ENCODE results near the gene CDH6.

Gene CDH6

GRCh38 chr5:31193591-31194467, at the start of gene CDH6:
Gene CDH6 (plus strand): TSS chr5:31193686. CDS start chr5:31267474, 73,788 bp downstream.
- no peak for DNase-seq

DNA sequence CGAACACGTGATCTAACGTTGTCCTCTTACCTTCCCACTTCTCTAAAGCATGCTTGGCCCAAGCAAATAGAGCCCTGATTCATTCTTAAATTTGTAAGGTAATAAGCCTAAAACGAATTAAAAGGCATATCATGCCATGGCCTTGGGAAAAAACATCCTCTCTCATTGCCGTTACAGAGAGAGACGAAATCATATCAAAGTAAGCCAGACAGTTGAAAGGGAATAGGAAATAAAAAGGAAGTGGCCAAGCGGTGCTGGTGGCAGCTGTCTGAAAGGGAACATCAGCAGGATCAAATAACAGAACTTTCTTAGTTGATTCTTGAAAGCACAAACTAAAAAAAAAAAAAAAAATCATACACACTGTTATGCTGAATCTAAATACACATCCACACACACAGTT, 49.1 kb upstream of the CDH6 start:
- no peak for DNase-seq

- DNase-seq: no peak
These were observed 44.5 kb upstream of the CDH6 start for GRCh38 chr5:31148959-31149475.

GRCh38 chr5:31153521-31153920, 40.0 kb upstream of the CDH6 start:
- DNase-seq: no peak

DNA sequence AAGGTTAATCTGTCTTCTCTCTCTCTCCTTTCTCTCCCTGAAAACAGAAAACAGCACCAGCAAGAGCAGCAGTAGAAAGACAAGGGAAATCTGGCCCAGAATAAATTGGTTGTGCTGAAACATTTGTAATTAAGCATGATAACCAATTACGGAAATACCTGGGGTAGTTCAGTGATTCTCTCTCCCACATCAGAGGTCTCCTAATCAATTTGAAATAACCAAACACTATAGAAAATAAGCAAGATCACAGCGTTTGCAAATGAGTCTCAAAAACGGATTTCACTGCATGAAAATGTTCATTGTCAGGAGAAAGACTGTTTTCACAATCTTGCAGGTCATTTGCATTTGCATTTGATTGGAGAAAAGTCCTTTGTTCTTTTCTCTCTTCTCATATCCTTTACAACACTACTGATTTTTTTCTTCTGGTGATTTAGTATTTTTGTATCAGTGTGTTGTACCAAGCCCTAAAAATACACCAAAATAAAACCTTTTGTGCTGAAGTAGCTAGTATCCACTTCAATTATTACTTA, 36.8 kb upstream of the CDH6 start:
- no peak for DNase-seq

DNA sequence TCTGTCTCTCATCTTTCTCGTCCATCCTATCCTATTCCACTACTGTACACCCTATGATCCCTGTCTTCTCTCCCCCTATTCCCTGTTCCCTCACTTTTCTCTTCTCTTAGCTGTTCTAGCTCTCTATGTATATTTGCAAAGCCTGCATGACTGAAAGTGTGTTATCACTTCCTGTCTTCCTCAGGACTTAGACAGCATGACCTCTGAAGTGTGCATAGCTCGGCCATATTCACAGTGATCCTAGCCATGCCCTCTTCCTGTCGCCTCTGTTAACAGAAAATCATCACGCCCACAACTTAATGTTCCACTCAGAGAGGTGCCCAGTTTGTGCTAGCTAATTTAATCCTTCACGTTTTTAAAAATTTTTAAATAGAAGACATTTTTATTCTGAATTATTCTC, 35.8 kb upstream of the CDH6 start:
- no peak for DNase-seq

- no peak for DNase-seq
These were observed 34.8 kb upstream of the CDH6 start for GRCh38 chr5:31158686-31159085.

DNA sequence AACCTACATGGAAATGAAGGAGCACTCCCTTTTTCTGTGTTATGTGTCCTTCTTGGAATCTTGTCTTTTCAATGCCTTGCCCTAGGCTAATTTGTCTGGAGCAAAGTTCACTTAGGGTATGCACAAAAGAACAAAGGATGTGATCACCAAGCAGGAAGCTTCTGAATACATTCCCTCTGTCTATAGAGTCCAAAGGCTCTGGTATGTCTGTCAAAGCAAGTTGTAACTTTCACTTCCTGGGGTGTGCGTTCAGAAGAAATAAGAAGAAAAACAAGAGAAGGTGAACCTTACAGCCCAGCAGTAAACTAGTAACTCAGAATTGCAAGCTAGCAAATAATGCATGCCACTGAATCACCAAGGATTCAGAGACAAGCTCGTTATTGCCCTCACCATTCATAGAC, 31.7 kb upstream of the CDH6 start:
- DNase-seq: no peak

DNA sequence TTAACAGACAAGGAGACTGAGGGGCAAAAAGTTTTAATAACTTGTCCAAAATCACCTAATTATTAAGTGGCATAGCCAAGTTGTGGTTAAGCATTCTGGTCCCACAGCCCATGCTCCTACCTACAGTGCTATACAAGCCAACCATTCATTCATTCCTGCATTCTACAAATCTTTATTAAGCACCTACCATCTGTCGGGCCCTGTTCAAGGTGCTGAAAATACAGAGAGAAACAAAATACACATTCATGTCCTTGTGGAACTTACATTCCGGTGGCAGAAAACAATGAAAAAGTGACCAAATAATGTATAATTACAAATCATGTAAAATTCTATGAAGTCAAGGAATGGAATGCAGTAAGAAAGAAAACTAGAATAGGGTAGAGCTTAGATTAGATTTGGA, 27.8 kb upstream of the CDH6 start:
- DNase-seq: no peak

- no peak for DNase-seq
These were observed 24.1 kb upstream of the CDH6 start for GRCh38 chr5:31169379-31169778.

GRCh38 chr5:31172881-31173280, 20.6 kb upstream of the CDH6 start:
- DNase-seq: no peak

- DNase-seq: no peak
These were observed 19.9 kb upstream of the CDH6 start for GRCh38 chr5:31173614-31174013.

GRCh38 chr5:31181376-31181987, 12.0 kb upstream of the CDH6 start:
- DNase-seq: no peak

GRCh38 chr5:31182136-31182535, 11.3 kb upstream of the CDH6 start:
- no peak for DNase-seq

GRCh38 chr5:31185951-31186350, 7.5 kb upstream of the CDH6 start:
- no peak for DNase-seq

DNA sequence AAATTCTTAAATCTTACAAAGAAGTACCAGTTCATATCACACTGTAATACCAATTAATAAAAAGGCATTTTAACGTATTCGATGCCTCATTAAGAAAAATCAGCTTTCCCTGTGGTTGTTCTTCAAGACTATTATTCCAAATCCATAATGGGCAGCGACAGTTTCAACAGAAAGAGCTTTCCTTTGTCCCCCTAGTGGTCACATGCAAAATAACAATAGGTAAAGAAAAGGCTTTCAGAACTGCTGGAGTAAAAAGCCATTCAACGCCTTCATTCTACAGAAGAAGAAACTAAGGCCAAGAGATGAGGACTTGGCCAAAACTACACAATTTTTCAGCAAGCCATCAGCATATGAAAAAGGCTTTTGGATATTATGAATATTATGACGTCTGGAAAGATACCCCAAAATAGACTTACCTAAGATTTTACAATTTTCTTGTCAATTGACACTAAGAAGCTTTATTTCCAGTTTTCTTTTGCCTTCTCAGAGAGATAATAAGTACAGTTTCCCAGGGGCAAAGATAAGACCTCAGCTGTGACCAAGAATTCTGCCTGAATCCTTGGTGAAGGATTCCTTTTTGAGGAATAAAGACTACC, 6.7 kb upstream of the CDH6 start:
- DNase-seq: no peak

DNA sequence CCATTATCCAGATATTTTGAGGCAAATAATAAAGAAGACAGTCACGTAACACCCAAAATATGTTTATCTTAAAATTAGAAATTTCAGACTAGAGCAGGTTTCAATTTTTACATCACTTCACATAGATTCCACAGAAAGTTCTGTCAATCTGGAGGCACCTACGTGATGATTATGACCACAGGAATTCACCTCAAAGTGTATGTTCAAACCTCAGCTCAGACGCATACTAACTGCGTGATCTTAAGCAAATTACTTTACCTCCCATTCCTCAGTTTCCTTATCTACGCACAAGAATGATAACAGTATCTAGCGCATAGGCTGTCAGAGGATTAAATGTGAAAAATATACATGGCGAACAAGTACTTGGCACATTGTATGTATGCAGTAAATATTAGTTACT, 5.9 kb upstream of the CDH6 start:
- DNase-seq: no peak

DNA sequence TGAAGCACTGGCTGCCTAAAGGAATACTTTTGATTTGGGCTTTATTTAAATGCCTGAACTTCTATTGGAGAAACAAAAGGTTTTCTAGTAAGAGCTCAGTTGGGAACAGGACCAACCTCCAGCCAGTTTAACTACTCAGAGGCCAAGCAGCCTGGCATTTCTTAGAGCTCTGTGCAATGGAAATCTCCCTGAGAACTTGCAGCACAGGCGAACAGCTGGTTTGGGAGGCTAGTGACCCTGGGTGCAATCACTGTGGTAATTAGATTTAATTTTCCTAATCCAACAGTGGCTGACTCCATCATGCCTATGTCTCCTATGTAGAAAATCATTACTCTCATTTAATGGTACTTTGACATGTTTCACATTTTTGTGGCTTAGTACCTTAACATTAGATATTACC, 1.0 kb upstream of the CDH6 start:
- no peak for DNase-seq

- DNase-seq: no peak
These were observed 370 bp upstream of the CDH6 start for GRCh38 chr5:31193116-31193515.

DNA sequence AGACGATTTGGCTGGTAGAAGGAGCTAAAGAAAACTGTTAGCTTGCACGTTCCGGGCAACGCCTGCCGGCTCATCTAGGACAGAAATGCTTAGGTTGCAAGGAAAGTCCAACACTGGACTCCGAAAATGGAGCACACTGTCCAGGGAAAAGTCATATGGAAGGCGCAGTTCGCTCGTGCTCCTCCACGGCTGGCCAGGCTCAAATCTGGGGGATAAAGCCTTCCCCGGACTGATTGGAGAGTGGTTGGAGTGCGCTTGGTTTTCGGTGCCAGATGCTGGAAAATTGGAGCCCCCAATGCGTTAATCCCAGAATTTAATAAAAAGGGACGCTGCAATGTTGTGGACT, 955 bp downstream of the CDH6 start:
- DNase-seq: no peak

GRCh38 chr5:31194892-31195555, 1.5 kb downstream of the CDH6 start:
- no peak for DNase-seq

DNA sequence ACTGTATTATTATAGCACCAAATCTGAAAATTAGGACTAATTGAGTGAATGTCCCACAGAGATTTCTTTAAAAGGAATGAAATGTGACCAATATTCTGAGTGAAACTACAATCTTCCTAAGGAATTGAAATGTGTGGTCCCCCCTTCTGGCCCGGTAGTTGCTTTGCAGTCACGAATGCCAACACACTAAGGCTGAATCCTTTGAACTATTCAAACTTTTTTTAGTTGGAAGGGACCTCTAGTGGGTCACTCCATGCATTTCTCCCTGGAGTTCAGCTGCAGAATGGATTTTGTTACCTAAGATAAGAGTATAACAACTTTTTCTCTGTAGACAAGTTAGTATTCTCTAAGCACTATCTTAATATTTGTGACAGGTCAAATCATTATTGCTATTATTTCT, 2.8 kb downstream of the CDH6 start:
- no peak for DNase-seq

GRCh38 chr5:31197183-31197582, 3.7 kb downstream of the CDH6 start:
- no peak for DNase-seq
